HG02571 (cell line): ENCODE data around the gene EMP3.

Experiments
- ATAC-seq: cut with Tn5 transposase; IDR thresholded peaks from one replicate; pipeline ENCODE4 v1.9.1; 2021; ENCODE audit warnings: mild to moderate bottlenecking, moderate library complexity; ENCODE audit not compliant: unreplicated experiment

EMP3 gene

GRCh38 chr19:48342841-48343540 is 17.6 kb downstream of the EMP3 start:
- ATAC-seq = no peak

DNA sequence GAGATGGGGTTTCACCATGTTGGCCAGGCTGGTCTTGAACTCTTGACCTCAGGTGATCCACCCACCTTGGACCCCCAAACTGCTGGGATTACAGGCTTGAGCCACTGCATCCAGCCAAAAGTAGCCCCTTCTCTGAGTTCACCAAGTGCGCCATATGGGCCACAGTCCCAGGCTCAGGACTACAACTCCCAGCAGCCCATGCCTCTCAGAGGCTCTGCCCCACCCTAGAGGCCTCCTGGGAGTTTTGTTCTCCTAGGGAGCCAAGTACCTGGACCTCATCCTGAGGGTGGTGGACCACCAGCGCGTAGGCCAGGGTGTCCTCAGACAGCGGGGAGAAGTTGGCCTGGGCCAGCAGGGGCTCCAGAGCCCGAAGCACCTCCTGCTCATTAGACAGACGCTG is 19.5 kb downstream of the EMP3 start:
- ATAC-seq = no peak

GRCh38 chr19:48346191-48346590 is 20.8 kb downstream of the EMP3 start:
- no peak for ATAC-seq

DNA sequence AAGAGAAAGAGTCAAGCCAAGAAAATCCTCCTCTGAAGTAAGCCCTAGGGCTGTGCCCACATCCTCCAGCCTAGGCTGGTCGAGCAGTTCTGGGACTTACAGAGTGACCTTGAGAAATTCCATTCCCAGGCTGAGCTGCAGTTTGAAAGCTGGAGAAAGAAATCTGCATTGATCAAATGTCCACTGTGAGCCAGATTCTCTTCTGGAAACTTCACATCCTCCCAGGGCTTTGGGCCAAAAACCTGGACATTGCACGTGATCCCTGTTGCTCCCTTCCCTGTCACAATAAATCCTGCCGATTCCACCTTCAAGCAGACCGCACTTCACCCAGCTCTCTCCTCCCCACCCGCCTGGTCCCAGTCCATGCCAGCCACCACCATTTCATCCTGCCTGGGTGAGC is 22.7 kb downstream of the EMP3 start:
- no peak for ATAC-seq

DNA sequence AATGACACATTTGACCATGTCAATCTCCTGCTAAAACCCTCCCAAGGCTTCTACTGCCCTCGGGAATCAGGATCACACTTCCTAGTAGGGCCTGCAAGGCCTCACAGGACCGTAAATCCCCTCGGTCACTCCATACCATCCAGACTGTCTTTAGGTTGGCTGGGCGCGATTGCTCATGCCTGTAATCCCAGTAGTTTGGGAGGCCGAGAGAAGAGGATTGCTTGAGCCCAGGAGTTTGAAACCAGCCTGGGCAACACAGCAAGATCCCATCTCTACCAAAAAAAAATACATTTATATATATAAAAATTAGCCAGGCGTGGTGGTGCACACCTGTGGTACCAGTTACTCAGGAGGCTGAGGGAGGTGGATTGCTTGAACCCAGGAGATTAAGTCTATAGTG is 23.4 kb downstream of the EMP3 start:
- no peak for ATAC-seq

- ATAC-seq = no peak
Observed at GRCh38 chr19:48350856-48351255, 25.5 kb downstream of the EMP3 start.

GRCh38 chr19:48351341-48351752 is 26.0 kb downstream of the EMP3 start:
- no peak for ATAC-seq

GRCh38 chr19:48353677-48354076 is 28.3 kb downstream of the EMP3 start:
- ATAC-seq = no peak

DNA sequence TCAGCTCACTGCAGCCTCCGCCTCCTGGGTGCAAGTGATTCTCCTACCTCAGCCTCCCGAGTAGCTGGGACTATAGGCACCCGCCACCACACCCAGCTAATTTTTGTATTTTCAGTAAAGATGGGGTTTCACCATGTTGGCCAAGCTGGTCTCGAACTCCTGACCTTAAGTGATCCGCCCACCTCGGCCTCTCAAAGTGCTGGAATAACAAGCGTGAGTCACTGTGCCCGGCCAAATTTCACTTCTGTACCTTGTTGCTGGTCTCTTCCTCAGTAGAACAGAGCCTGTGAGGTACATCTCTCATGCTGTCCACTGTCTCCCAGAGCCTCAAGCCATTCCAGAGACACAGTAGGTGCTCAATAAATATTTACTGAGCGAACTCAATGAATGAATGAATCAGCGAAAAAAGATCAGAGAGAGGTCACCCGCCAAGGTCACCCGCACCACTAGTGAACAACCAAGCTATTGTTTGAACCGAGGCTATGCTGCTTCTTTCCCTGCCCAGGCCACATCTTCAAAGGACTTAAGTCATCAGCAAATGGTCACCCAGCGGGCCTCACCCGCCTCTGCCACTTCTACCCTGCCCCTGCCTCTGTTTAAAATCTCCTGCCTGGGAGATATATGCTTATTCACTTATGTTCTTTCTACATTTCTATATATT is 29.1 kb downstream of the EMP3 start:
- ATAC-seq = no peak

DNA sequence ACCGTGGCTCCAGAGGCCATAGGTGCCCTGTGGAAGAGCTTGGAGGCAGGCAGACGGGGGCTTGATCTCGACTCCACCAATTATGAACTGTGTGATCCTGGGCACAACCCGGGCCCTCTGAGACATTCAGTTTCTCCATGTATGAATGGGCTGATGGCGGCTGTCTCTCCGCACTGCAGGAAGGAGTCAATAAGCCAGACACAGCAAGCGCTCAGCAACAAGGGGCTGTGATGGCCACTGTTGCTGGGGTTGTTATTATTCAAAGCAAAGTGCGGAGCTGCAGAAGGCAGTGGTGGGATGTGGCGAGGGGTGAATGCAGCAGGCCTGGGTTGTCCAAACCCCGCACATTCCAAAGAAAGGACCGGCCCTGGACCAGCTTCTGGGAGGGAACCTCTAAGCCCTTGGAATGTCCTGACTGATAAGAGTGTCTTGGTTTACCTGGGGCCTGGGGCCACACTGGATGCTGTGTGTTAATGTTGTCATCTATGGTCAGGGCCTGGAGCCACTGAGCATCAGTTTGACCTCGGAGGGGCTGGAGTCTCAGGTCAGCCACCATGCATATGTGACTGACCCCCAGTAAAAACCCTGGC is 30.1 kb downstream of the EMP3 start:
- ATAC-seq = no peak

DNA sequence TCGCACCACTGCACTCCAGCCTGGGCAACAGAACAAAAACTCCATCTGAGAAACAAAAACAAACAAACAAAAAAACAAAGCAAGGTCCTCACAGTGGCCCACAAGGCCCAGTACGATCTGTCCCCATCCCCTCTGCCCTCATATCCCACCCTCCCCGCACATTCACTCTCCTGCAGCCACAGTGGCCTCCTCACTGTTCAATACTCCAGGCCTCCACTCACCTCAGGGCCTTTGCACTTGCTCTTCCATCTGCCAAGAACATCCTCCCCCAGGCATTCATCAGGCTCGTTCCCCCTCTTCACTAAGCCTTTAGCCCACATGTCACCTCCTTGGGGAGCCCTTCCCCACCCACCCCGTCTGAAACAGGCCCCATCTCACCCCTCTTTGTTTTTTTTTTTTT is 33.8 kb downstream of the EMP3 start:
- ATAC-seq = no peak

DNA sequence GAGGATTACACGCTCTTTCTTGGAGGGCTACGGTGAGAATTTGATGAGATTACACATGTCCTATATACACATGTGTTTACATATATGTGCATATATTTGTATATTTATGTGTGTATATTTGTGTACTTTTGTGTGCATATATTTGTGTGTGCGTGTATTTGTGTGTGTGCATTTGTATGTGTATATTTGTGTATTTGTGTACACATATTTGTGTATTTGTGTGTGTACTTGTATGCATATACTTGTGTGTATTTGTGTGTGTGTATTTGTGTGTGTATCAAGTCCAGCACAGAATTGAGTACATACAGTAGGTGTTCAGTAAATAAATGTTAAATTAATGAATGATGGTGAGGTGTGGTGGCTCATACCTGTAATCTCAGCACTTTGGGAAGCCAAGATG is 36.6 kb downstream of the EMP3 start:
- ATAC-seq = no peak

DNA sequence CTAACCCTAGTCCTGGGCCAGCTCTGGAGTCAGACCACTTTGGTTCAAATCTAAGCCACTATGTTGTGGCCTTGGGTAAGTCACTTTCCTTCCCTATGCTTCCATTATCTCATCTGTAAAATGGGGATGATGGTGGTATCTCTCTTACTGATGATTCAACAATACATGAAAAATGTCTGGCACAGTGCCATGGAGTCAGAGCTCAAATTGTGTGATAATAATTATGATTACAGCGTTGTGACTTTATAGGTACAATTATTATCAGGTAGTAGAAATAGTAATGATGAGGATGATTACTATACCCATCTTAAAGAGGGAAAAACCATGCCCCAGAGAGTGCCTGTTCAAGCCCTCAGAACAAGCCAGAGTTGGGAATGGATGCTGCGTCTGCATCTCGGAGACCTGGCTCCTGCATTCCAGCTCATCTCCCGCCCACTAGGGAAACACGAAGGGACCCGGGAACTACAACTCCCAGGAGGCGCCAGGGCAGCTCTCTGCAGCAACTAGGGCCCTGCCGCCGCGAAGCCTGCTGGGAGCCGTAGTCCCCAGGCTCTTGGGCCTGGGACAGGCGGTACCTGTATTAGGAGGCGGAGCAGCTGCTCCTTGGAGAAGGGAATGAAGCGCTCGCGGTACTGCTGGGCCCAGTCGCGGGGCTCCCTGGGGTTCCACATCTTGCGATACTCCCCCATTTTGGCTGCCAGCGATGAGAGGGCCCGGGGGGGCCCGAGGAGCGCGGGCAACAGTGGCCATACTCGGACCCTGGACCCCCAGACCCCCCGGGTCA is 37.6 kb downstream of the EMP3 start:
- ATAC-seq = peak; percentile 41

DNA sequence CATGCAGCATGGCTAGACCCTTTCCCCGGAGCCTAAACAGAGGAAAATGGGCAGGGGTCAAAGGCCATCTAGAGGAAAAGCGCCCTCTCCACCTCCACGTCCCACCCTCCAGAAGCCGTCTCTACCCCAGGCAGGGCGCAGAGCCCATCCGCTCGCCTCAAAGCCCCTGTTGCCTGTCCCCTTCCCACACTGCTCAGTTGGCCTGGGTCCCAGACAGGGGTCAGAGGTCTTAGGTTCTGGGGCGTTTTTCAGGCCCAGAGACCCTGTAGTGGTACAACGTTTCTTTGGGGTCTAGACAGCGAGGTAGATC is 38.1 kb downstream of the EMP3 start:
- peak; percentile 3 for ATAC-seq

DNA sequence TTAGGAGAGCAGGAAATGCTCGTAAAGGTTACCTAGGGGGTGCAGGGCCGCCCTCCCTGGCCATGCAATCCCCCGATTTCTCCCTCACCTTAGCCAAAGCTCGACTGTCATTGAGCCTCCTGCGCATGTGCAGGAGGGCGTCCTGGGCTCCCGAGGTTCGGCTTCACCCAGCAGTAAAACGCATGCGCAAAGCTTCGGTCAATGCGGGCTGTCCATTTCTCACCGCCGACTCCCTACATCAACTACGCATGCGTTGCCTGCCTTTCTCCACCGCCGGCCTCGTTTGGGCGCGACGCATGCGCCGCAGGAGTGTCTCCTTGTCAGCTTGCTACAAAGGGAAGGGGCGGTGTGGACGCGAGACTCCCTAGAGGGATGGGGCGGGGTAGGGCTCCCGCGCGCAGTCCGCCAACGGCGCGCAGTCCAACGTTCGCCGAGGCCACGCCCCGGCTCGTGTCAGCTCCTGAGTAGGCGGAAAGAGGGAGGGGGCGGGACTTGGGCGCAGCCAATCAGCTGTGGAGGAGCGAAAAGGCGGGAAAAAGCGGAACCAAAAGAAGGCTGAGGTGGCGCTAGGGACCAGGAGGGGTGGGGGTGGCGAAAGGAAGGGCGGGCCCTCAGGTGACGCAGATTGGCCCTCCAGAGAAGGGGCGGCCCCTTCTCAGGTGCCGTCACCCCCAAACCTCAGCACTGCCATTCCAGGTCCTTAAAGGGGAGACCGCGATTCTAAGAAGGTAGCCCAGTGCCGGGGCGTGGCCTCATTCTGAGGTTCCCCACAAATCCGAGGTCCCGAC is 38.7 kb downstream of the EMP3 start, which contains the start of the genes SYNGR4 and TMEM143:
SYNGR4 (plus strand) TSS at position 558 of the 788 bp plus-strand sequence. CDS start 1,476 bp downstream, outside the sequence.
TMEM143 (minus strand) TSS at position 131 of the 788 bp plus-strand sequence; CDS start at position 111, 20 bp downstream.
- peak; percentile 83 for ATAC-seq

DNA sequence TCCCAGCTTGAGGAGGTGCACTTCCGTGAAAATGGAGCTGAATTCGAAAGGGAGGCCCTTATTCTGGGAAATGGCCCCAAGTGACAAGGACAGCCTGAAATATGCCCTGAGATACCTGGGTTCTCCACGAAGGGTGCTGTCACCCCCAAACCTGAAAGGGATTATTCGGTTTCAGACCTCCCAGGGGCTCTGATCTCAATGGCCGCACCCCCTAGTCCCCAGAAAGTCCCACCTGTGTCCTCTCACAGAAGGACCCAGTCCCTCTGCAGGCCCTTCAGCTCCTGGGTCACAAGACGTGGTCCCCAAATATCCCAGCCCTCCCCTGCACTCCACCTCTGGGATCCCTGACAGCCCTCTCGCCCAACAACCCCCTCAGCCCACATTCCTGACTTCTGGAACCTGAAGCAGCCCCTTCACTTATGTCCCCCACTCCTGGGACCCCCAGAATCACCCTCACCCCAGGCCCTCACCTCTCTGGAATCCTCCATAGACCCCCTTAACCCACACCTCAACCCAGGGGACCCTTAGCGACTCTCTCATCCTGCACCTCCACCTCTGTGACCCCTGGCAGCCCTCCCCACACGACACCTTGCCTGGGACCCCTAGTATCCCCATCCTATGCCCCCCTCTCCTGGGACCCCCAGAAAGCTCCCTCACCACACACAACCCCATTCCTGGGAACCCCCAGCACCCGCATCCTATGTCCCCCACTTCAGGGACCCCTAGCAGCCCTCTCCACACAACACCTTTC is 39.4 kb downstream of the EMP3 start:
- no peak for ATAC-seq

DNA sequence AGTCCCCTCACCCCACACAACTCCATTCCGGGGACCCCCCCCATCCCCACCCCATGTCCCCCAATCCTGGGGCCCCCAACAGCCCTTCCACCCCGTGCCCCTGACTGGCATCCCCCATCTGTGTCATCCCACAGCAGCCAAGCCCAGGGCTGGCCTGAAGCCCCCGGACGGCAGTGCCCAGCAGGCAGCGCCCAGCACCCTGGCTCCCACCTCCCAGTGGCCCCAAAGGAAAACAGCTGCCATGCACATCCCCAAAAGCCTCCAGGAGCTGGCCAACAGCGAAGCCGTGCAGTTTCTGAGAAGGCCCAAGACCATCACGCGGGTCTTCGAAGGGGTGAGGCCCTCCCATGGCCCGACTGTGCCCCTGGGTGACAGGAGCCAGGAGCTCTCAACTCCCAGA is 40.2 kb downstream of the EMP3 start:
- no peak for ATAC-seq

DNA sequence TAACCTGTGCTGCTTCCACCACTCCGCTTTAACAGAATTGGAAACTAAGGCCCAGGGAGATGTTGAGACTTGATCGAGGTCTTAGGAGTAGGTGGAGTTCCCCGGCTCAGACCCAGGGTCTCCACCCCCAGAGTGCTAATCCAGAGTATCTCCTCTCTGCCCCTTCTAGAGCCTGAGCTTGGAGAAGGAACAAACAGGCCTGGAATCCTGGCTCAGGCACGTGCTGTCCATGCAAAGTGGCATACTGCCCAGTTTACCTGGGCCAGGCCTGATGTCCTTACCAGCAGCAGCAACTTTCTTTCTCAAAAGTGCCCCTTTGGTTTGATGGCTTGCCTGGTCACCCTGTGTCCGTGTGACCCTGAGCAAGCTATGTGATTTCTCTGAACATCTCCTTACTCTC is 42.5 kb downstream of the EMP3 start:
- no peak for ATAC-seq

- ATAC-seq = no peak
Observed at GRCh38 chr19:48368936-48369335, 43.6 kb downstream of the EMP3 start.

DNA sequence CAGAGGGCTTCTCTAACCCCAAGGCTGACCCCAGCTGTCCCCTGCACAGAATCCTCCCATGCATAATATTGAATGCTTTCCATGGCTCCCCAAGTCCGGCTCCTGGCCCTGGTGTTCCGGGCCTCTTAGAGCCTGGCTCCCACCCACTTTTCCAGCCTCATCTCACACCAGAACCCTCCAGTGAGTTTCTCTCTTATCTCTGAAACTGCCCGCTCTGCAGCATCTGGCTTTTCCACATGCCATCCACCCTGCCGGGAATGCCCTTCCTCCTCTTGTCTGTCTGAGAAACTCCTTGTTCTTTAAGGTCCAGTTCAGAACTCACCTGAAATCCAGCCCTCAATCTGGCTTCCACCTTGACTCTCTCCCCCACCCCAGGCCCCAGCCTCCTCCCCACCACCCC is 45.6 kb downstream of the EMP3 start:
- ATAC-seq = no peak
